HG02610 (cell line): ENCODE results near the gene POGLUT3.

Experiments used
- ATAC-seq: cut with Tn5 transposase; IDR thresholded peaks from one replicate; pipeline ENCODE4 v1.9.1; 2021; ENCODE audit warnings: mild to moderate bottlenecking, moderate library complexity; ENCODE audit not compliant: unreplicated experiment

POGLUT3 gene, protein sequence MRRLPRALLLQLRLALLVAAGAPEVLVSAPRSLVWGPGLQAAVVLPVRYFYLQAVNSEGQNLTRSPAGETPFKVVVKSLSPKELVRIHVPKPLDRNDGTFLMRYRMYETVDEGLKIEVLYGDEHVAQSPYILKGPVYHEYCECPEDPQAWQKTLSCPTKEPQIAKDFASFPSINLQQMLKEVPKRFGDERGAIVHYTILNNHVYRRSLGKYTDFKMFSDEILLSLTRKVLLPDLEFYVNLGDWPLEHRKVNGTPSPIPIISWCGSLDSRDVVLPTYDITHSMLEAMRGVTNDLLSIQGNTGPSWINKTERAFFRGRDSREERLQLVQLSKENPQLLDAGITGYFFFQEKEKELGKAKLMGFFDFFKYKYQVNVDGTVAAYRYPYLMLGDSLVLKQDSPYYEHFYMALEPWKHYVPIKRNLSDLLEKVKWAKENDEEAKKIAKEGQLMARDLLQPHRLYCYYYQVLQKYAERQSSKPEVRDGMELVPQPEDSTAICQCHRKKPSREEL

DNA sequence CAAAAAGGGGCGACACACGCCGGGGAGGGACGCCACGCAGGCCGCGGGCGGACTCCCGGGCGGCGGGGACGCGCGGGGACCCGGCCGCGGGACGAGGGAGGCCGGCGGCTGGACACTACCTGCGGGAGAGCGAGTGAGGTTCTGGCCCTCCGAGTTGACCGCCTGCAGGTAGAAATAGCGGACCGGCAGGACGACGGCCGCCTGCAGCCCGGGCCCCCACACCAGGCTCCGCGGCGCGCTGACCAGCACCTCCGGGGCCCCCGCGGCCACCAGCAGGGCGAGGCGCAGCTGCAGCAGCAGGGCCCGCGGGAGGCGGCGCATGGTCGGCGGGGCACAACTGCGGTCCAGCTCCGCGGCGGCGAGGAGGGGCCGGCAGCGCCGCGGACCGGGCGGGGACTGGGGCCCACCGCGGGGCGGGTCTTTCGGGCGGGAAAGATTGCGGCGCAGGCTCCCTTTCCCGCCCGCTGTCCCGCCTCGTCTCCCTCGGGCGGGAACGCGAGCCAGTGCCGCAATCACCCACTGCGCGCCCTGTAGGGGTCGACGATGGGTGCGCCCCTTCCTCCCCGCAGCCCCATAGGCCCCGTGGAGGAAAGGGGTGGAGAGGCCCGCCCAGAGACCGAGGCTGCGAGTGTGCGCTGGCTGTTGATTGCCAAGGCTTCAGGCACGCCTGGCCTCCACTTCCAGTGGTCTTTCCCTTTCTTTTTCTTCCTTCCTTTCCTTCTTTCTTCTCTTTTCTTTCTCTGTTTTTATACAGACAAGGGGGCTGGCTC lies at the start of gene POGLUT3:
TSS of gene POGLUT3 (minus strand) at position 339 of the 770 bp plus-strand sequence. CDS start at position 321, 18 bp downstream.
- ATAC-seq = peak; percentile 54

DNA sequence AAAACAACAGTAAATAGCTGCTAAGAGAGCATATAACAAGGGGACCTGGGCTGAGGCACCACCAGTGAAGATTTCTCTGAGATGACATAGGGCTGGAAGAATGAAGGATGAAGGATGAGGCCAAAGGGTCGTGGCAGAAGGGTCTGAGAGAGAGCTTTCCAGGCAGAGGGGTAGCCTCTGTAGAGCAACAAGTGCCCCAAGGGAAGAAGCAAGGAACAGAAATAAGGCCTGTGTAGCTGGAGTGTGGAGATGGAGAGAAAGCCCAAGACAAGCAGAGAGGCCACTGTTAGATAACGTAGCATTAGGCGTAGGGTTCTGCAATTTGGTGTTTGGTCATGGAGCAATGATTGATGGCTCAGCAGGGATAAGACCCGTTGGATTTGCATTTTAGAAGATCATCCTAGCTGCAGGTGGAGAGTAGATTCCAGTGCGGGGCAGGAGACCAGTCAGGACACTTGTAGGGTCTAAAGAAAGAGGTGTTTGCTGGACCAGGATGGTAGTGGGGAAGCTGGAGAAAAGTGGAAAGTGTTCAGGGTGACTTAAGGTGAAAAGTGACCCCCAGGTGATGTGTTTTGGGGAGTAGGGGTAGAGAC lies 47.8 kb upstream of the POGLUT3 start:
- ATAC-seq = no peak

DNA sequence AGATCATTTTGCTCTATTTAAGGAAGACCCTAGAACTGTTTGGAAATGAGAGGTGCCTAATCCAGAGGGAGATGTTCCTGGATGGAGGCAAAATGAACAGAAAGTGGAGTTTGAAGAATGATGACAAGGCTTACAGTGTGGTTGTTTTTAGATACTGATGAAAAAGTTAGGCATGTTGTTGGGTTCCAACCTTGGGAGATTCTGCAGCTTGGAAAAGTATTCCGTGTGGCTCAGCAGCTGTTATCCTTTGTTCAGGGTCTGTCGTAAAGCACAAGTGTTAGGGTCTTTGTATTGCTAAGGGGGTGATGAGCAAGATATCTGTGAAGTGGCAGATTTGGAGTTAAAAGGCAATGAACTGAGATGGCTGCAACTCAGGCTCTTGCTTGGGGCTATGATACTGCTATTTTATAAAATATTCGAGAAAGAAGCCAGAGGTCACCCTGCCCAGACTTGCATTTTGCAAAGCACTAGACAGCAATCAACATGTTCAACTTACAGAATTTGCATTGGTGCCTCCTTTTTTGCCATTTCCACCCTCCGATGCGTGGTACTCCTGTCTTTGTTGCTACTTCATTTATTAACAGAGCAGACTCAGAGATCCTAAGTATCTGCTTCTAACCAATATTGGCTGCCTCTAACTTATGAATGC lies 45.3 kb upstream of the POGLUT3 start:
- no peak for ATAC-seq

DNA sequence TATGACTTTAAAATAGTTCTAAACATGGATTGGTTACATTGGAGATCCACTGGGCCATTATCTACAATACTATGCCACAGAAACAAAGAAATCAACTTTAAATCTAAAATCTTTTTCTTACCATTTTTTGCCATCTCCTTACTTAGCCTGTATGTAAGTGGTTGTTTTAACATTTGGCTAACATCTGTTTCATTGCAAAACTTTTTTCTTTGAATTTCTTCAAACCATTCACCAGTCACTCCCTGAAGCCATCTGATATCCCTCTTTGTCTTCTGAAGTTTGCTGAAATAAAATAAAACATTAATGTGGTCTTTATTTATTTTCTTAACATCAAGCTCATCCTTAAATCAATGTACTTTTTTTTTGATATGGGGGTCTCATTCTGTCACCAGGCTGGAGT lies 43.3 kb upstream of the POGLUT3 start:
- no peak for ATAC-seq

DNA sequence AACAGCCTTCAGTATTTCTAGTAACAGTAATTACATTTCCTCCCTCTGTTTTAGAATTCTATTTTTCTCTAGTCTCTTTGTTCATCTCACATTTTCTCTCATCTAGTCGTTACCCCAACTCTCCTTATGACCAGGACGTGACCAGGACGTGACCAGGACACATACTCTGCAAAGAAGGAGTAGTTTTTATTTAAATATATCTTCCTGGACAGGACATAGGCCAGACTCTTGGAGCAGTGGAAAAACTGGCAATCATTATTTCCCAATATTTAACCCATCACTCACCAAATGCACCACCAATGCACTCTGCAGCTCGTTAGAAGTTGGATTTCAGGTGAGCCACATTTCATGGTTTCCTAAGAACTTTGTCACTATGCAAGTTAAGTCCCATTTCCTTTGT lies 40.3 kb upstream of the POGLUT3 start:
- no peak for ATAC-seq

DNA sequence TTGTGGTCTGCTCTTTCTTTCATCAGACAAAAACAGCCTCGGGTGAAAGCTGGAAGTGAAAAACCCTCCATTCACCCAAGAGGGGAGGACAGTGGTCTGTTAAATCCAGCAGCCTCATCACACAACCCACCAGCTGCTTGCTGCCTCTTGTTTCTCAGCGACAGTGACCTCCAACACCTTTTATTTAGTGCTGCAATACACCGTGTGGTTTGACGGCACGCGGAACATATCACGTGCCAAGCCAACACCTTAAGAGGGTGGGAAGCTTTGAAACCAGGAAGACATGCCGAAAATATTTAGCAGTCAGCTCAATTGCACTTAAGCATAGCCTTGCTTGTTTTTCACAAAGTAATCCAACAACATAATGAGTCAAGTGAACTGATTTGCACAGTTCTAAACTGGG lies 39.8 kb upstream of the POGLUT3 start:
- ATAC-seq = no peak

DNA sequence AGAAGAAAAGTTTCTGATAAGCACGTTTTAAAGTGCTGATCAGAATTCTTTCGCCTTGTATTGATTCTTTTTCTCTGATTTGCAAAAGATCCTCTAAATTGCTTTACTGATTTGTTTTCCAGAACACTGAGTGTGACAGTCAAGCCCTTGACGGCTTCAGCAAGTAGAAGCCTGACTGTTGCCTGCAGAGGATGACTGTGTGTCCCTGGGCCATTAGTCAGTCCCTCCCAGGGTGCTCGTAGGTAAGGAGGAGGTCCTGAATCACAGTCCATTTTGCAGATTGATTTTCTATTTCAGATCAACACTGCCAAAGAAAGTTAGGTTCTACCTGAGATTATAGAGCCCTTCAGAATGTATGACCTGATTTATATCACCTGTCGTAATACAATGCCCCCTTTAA lies 38.6 kb upstream of the POGLUT3 start:
- ATAC-seq = no peak

DNA sequence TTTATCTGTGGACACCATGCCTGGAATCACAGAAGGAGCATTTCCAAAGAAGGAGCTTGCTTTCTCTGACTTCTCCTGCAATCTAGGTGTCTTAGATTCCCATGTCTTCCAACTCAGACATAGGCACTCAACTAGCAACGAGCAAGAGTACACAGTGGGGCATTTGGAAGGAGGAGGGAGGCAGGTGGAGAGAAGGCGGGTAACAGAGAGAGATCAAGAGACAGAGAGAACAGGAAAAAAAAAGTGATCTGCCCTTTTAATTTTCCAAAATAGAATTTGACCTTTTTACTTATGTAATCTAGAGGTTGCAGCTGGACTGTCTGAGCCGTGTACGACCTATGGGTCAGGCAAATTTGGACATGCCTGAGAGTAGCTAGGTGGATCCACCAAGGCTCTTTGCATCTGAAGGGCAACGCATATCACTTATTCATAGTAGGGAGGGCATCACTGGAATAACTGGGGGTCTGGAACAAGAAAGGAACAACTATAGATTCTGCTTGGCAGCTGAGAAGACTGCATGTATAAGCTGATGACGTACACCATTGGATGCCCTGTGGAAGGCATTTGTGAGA lies 37.3 kb upstream of the POGLUT3 start:
- ATAC-seq = no peak

DNA sequence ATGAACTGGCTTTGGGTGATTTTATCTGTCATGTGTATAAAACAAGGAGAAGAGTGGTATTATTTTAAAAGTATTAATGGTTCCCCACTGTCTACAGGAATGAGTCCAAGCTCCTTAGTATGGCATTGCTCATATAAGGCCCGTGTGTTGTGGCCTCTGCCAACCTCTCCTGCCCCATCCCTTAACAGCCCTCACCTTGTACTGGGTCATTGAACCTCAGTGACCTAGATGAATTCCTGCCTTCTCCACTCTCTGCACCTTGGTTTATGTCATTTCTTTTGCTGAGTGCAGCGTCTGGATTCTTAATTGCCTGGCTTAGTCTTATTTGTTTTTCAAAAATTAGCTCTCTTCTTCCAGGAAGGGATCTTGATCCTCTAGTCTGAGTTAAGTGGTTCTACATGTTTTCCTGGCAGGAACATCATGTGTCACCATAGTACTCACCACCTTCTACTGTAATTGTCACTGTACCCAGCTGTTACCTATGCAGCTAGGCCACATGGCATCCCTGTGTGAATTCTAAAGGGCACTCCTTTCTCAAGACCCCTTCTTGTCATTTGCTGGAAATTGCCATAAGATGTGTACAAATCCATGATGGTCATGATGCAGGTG lies 36.2 kb upstream of the POGLUT3 start:
- no peak for ATAC-seq

DNA sequence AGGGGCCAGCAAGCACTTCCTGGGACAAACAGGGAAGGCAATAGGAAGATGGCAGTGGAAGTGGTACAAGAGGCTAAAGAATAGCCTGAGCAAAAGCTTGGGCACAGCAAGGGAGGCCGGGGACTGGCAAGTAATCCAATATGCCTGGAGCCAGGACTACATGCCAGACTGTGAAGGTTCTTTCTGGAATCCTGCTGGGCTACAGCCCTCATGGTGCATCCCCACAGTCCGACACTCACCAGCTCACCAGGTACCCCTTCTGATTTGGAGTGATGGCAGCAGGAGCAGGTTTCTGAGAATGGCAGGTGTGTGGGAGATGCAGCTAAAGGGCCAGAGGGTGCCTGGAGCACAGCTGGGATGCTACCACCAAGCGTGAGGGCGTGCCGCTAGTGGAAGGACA lies 32.2 kb upstream of the POGLUT3 start:
- ATAC-seq = no peak

DNA sequence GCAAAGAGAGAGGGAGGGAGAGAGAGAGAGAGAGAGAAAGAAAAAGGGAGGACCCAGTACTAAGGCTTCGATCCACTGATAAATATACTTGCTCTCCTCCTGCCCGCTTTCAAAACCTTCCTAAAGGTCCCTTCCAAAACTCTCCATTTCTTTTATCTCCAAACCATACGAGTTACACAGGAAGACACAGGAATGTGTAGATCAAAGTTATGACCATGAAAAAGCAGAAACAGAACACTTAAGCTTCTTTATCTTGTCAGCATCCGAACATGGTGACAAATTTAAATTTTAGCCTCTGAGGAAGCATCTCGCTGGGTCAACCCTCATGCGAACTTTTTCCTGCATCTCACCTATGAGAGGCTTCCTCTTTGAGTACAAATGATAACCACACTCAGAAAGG lies 29.2 kb upstream of the POGLUT3 start:
- no peak for ATAC-seq

DNA sequence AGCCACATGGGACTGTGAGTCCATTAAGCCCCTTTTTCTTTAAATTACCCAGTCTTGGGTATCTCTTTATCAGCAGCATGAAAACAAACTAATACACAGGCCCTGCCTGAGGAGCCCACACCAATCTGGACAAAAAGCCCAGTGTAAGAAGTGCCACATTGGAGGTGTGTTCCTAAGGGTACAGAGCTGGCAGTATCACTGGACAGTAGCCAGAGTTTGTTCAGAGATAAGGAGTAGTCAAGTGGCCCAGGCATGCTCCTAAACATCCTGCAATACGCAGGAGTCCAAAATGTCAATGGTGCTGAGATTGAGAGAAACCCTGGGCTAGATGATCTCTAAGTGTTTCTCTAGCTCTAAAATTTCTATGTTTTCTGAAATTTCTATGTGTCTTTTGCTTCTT lies 27.0 kb upstream of the POGLUT3 start:
- no peak for ATAC-seq

DNA sequence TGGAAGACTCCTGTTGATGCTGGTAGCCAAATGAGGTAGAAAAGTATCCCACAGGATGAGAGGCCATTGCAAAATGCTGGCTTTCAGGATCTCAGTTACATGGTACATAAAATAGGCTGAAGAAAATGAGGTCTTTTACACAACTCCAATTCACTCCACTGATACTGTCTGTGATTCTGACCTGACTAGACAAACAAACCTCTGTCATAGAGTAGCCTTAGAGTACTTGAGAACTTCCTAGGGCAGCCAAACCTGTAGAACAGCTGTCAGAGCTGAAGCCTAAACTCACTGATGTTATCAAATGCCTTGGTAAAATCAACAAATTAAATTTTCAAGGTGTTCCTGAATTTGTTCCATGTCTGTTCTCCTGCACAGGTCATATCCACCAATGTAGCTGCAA lies 26.2 kb upstream of the POGLUT3 start:
- ATAC-seq = no peak

DNA sequence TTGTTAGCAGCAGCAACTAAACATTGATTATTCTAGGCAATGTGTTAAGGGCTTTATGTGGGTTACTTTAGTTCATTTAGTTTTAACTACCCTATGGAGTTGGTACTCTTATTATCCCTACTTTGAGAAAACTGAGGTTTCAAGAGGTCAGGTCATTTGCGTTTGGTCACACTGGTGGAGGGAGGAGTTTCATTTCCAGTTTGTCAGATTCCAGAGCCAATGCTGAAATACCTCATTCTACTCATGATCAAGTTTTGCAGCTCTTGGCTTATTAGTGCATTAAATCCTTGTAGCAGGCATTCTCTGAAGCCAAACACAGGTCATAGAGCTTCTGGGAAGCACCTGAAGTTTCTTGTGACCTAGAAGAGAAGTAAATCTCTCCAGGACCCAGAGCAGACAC lies 24.1 kb upstream of the POGLUT3 start:
- ATAC-seq = no peak

DNA sequence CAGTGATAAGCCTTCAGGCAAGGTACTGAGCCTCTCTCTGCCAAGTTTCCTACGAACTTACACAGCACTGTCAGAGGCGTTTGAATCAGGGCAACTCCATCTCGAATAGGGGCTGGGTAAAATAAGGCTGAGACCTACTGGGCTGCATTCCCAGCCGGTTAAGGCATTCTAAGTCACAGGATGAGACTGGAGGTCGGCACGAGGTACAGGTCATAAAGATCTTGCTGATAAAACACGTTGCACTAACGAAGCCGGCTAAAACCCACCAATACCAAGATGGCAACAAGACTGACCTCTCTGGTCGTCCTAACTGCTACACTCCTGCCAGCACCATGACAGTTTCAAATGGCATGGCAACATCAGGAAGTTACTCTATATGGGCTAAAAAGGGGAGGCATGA lies 20.4 kb upstream of the POGLUT3 start:
- no peak for ATAC-seq

DNA sequence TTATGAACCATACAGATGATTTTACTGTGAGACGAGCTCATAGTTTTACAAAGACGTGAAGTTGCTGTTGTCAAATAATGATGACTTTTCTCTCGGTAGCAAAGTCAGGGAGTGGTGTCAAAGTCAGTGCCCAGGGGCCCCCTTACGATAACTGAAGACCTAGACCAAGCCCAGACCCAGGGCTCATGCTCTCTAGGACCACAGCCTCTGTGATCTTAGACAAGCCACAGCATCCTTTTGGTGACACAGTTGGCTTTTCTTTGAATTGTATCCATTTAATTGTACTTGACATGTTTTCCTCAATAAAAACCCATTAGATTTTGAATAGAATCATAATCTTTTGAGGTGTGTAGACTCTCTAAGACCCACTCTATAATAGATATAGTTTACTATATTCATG lies 17.9 kb upstream of the POGLUT3 start:
- no peak for ATAC-seq

DNA sequence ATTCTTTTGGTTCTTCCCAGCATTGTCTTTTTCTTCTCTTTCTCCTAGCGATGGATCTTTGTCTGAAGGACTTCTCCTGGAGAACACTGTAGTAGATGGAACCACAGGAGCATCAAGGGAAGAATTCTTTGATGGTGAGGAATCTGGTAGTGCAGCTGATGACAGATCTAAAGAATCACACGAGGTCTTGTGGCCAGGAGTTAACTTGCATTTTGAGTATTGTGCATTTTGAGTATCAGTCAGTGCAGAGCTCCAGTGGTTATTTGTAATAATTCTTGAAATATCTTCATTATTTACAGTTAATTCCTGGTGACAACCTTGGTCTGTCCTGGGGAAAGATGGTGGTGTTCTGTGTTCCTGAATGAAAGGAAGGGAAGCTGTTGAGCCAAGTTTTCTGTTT lies 14.5 kb upstream of the POGLUT3 start:
- ATAC-seq = no peak

DNA sequence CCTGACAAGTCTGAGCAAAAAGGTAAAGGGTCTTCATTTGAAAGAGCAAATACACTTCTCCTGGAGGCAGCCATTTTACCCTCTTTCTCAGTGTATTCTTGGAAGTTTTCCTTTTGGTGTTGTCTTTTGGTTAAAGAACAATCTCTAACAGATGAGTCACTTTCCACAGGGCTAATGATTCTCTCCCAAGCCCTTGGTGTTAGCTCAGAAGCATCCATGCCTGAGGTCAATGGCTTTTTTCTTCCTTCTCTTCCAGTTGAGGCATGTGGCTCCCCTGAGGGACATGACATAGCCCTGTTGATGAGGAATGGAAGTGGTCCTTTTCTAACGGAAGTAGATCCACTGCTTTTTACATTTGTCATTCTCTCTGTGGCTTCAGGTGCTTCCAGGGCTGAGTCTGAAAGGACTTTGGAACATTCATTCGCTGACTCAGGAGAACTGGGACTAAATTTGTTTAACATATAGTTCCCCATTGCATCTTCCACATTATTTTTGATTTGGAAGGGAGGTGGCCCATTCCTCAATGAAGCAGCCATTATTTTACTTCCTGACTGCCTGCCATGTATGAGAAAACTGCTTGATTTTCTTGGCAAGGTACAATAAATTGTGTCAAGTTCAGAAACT lies 13.8 kb upstream of the POGLUT3 start:
- no peak for ATAC-seq

DNA sequence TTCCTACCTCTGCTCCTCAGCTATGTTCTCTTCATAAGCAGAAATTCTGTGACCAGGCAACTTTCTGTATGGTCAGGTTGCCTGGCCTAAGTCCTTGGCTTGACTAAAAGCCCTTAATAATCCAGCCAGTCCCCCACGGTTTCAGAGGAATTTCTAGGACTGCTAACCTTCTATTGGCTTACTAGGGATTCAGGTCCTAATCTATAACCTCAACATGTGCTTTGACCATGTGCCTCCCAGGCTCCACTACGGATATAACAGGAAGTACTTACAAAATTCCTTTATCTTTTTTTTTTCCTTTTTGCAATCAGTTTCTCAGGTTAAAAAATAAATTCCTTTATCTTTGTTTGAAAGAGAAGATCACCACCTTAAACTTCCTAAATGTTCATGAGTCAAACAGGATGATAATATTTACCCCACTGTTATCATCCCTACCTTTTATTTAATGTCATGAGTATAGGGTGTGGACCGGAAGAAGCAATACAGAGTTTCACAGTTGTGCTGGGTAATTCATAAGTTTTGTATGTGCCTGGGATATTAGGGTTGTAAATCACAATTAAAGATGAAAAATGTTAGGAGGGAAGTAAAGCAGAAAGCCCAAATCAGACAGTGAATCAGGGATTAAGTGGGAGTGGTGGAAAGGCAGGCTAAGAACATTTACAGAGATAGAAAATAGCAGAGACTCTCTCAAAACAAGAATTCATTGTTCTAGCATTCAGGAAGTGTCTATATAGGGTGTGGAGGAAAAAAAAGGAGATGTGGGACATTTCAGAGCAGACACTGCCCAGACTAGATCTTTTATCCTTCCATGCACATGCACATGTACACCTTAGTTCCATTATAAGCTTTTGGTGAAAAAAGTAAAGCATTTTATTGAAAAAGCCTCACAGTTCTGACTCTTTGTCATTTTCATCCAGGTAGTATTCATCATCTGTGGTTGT lies 10.7 kb upstream of the POGLUT3 start:
- no peak for ATAC-seq
